Left lung (tissue), 10 donors: Measurements from ENCODE around the gene ATP2A1. TPM values are rescaled to one million over a fixed set of nuclear protein-coding genes. Genes with fewer than 3 reads are reported as not detected.

Experiments
- ATAC-seq: fragments of 200-7000 bp; cut with Tn5 transposase; one replicate; pipeline ENCODE4 v1.9.1; 2020; ENCODE audit warnings: moderate library complexity
- DNase-seq, 4 donors: peaks; one replicate each; pipeline ENCODE4 v3.0.0-alpha.2; 2013 to 2020
- H3K27ac ChIP-seq, 2 donors: fragments of 200-600 bp; sonication (generic) in 1 of 2; one replicate each; pipeline versions ENCODE4 v1.5.0 to v1.8.0; 2020 to 2021
- H3K27me3 ChIP-seq, 2 donors: fragments of 200-600 bp; sonication (generic) in 1 of 2; one replicate each; pipeline versions ENCODE4 v1.5.0 to v1.8.0; 2020 to 2021
- H3K36me3 ChIP-seq, 2 donors: fragments of 200-600 bp; sonication (generic) in 1 of 2; one replicate each; pipeline versions ENCODE4 v1.5.0 to v1.8.0; 2020 to 2021
- H3K4me1 ChIP-seq, 2 donors: fragments of 200-600 bp; one replicate each; pipeline ENCODE4 v1.8.0; 2021
- H3K4me3 ChIP-seq, 2 donors: fragments of 200-600 bp; sonication (generic) in 1 of 2; one replicate each; pipeline versions ENCODE4 v1.5.0 to v1.8.0; 2020 to 2021; ENCODE audit warnings: mild to moderate bottlenecking in 1 of 2
- H3K9me3 ChIP-seq, 2 donors: fragments of 200-600 bp; sonication (generic) in 1 of 2; one replicate each; pipeline versions ENCODE4 v1.5.0 to v1.8.0; 2020 to 2021
- intact Hi-C, 2 donors: fragments of 100-400 bp; cut with DNase I; formaldehyde crosslinking; loops; one replicate each; pipeline versions ENCODE4 v1.11.2 to v1.14.2; 2022
- polyA plus RNA-seq, 6 donors: library from polyadenylated mRNA; unstranded; fragments of 120-200 nt; gene quantifications; one replicate each; pipeline ENCODE4 v1.2.1, GENCODE V29; 2013; ENCODE audit not compliant: insufficient read length in 6 of 6
- total RNA-seq, 2 donors: library from RNA; stranded (reverse); fragmentation: NEBNext Ultra II Directional; extraction: Animal tissue kit (Norgen Biotek cat#: 25700); gene quantifications; one replicate each; pipeline ENCODE4 v1.2.1, GENCODE V29; 2021
- TF ChIP-seq, protein P1 (sequence below), 2 donors: fragments of 200-600 bp; sonication (generic) in 1 of 2; IDR thresholded peaks; one replicate each; pipeline versions ENCODE4 v1.5.0 to v1.8.0; 2021; ENCODE audit warnings: antibody characterized with exemption in 2 of 2
- donor health status: DM: no; HTN: yes; CAD: no.
- donor health status: DM: no; HTN: no; CAD: no.

The ATP2A1 gene
- total and polyA plus RNA-seq, 8 donors = 0.38 to 3.1 (median 2.5) TPM

DNA sequence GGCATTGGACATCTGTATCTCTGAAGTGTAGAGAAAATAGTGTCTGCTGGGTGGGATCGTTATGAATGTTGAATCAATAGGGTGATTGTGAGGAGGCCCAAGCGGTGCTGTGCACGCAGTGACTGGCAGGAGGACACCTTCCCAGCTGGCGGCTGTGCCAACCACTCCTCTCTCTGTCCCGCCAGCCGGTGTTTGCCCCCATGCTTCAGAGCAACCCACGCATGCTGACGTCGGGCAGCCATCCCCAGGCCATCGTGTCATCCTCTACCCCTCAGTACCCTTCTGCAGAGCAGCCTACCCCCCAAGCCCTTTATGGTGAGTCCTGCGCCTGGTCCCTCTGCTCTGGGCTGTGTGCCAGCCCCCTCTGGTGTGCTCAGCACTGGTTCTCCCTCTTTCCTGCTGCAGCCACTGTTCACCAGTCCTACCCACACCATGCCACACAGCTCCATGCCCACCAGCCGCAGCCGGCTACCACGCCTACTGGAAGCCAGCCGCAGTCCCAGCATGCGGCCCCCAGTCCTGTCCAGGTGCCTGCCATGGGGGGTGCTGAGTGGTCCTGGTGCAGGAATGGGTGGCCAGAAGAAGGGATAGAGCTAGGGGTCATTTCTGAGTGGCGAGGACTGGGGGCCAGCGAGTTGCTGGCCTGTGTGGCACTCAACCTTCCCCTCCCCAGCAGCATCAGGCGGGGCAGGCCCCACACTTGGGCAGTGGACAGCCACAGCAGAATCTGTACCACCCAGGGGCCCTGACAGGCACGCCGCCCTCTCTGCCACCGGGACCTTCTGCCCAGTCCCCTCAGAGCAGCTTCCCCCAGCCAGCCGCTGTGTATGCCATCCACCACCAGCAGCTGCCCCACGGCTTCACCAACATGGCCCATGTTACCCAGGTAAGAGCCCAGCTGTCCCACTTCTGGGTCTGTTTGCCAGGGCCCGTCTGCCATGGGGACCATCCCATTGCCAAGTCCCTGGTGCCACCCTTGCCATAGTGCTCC is 43.1 kb upstream of the ATP2A1 start:
- H3K9me3 ChIP-seq = no peaks in the 10 kb centered on the region
- no peak overlapping the region for H3K27ac ChIP-seq
- H3K27me3 ChIP-seq = no peaks in the 10 kb centered on the region
- TF ChIP-seq, protein P1, sequence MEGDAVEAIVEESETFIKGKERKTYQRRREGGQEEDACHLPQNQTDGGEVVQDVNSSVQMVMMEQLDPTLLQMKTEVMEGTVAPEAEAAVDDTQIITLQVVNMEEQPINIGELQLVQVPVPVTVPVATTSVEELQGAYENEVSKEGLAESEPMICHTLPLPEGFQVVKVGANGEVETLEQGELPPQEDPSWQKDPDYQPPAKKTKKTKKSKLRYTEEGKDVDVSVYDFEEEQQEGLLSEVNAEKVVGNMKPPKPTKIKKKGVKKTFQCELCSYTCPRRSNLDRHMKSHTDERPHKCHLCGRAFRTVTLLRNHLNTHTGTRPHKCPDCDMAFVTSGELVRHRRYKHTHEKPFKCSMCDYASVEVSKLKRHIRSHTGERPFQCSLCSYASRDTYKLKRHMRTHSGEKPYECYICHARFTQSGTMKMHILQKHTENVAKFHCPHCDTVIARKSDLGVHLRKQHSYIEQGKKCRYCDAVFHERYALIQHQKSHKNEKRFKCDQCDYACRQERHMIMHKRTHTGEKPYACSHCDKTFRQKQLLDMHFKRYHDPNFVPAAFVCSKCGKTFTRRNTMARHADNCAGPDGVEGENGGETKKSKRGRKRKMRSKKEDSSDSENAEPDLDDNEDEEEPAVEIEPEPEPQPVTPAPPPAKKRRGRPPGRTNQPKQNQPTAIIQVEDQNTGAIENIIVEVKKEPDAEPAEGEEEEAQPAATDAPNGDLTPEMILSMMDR (IDR thresholded peaks at IDR 0.05) = no peak
- intact Hi-C loops = no loop called here
- ATAC-seq (no peak), DNase-seq (no peak)
- H3K4me3 ChIP-seq = no peak overlapping the region
- peaks cover 5 to 99% of the 10 kb centered on the region in 2 donors for H3K36me3 ChIP-seq
- no peaks in the 10 kb centered on the region for H3K4me1 ChIP-seq

DNA sequence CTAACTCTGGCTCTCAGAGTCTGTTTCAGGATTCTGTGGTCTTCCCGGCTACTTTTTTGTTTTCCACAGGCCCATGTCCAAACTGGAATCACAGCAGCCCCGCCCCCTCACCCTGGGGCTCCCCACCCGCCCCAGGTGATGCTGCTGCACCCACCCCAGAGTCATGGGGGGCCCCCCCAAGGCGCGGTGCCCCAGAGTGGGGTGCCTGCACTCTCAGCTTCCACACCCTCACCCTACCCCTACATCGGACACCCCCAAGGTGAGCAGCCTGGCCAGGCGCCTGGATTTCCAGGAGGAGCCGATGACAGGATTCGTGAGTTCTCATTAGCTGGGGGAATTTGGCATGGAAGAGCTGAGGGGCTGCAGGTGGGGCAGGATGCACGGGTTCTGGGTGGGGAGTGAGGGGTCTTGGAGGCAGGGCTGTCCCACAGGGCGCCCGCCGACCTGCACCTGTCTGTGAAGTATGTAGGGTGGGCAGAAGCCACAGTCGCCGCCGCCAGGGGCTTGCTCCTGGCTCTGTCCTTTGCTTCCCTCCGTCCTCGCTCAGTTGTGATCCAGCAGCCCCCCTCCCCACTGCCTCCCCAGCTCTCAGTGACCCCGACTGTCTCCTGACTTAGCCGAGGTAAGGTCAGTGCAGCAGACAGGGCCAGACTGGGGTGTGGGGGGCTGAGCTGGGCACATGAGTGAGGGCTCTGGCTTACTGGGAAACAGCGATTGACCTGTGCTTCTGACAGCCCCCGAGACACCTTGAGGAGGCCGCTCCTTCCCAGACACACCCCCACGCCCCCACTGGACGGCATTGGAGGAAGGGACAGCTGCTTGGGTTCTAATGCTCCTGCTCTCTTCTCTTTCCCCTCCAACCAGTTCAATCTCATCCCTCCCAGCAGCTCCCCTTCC is 42.2 kb upstream of the ATP2A1 start:
- no peak overlapping the region for H3K27ac ChIP-seq
- peaks cover 4 to 95% of the 10 kb centered on the region in 2 donors for H3K36me3 ChIP-seq
- TF ChIP-seq, protein P1 (IDR thresholded peaks at IDR 0.05) = no peak
- ATAC-seq (no peak), DNase-seq (no peak)
- no peaks in the 10 kb centered on the region for H3K27me3 ChIP-seq
- intact Hi-C loops = no loop called here
- H3K4me1 ChIP-seq = no peaks in the 10 kb centered on the region
- H3K4me3 ChIP-seq = no peak overlapping the region
- H3K9me3 ChIP-seq = no peaks in the 10 kb centered on the region

DNA sequence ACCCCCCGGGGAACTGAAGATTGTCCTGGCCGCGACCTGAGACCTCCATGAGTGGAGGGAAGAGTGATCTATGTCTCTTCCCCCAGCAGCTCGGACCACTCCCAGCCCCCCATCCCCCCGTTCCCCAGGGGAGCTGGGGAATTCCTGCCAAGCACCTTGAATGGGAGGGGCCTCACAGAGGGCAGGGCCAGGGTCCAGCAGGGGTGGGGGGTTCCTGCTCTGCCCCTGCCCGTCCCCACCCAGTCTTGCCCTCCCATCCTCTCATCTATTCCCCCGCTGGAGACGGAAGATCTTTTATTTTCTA is 41.6 kb upstream of the ATP2A1 start:
- no peaks in the 10 kb centered on the region for H3K4me1 ChIP-seq
- peaks cover 4 to 95% of the 10 kb centered on the region in 2 donors for H3K36me3 ChIP-seq
- TF ChIP-seq, protein P1 (IDR thresholded peaks at IDR 0.05) = no peak
- ATAC-seq = no peak
- H3K4me3 ChIP-seq = no peak overlapping the region
- no peak for DNase-seq
- no peaks in the 10 kb centered on the region for H3K9me3 ChIP-seq
- no peaks in the 10 kb centered on the region for H3K27me3 ChIP-seq
- no peak overlapping the region for H3K27ac ChIP-seq
- intact Hi-C loops = no loop called here

DNA sequence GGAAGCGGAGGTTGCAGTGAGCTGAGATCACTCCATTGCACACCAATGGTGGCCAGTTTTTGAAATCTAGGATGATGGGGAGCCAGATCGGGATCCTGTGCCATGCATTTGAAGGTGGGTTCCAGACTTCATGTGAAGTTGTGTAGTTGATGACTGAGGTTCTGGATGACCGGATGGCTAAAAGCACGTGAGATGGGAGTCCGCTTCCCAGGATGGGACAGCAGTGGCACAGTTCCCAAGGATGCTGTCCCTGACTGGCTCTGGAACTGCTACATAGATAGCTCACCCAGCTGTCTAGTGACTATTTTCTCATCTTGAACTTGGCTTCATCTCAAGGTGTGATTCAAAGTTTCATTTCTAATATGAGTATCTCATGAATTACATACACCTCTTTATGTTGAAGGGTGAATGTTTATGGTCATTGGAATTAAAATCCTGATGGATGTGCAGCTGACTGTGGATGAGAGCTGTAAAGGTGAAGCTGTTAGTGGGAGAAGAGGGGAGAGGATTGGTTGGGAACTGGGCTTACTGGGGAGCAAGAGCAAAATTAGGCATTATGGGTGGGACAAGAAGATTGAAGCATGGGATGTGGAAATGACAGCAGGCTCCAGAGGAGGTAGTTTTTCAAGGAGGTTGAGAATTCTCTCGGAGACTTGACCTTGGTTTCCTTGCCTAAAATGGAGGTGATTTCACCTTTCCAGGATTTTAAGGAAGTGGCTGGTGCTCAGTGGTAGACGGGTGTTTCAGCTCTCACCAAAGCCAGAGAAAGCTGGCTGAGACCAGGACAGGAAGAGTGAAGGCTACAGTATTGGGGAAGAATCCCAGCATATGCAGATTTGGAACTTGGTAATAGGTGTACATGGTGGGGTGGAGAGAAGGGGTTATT is 40.4 kb upstream of the ATP2A1 start:
- Histone ChIP-seq H3K36me3 (peaks cover 4 to 95% of the 10 kb centered on the region in 2 donors), H3K4me1 (no peaks in the 10 kb centered on the region), H3K27me3 (no peaks in the 10 kb centered on the region), H3K27ac (no peak overlapping the region), H3K9me3 (no peaks in the 10 kb centered on the region), H3K4me3 (no peak overlapping the region)
- ATAC-seq = no peak
- TF ChIP-seq, protein P1 (IDR thresholded peaks at IDR 0.05) = no peak
- intact Hi-C loops = no loop called here
- no peak for DNase-seq
